Measurements from ENCODE around the gene NPHP4.

DNA sequence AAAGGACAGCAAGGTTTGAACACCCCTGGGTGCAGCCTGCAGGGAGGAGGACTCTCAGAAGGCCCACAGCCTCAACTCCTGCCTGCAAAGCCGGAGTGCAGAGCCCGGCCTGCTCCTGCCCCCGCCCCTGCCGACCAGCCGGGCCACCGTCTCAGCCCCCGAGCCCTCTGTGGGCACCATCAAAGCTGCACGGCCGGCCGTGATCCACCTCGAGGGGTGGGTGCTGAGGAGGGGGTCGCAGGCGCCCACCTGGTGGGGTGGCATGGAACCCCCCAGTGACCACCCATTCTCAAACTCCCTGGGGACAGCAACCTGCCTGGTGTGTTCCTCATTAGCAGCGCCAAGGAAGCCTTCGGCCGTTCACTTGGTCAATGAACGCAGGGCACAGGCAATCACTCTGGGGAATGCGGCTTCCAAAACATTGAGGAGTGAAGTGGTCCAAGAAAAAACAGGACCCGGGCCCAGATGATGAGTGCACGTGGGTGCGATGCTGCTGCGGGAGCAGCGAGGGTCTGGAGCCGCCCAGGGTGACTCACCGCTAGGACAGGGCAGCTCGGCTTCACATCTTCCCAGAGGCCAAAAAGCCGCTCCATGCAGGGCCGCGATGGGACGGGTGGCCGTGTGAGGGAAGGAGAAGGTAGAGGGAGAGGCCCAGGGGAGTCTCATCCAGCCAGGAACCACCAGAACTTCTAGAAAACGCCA lies 157.6 kb downstream of the NPHP4 start:
- TF ChIP-seq, protein P1, sequence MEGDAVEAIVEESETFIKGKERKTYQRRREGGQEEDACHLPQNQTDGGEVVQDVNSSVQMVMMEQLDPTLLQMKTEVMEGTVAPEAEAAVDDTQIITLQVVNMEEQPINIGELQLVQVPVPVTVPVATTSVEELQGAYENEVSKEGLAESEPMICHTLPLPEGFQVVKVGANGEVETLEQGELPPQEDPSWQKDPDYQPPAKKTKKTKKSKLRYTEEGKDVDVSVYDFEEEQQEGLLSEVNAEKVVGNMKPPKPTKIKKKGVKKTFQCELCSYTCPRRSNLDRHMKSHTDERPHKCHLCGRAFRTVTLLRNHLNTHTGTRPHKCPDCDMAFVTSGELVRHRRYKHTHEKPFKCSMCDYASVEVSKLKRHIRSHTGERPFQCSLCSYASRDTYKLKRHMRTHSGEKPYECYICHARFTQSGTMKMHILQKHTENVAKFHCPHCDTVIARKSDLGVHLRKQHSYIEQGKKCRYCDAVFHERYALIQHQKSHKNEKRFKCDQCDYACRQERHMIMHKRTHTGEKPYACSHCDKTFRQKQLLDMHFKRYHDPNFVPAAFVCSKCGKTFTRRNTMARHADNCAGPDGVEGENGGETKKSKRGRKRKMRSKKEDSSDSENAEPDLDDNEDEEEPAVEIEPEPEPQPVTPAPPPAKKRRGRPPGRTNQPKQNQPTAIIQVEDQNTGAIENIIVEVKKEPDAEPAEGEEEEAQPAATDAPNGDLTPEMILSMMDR (IDR thresholded peaks at IDR 0.05), result no peak
- no peak for TF ChIP-seq TEAD4 (CRISPR knock-in tag; IDR thresholded peaks at IDR 0.05)
- TF ChIP-seq CREB1 (CRISPR knock-in tag; IDR thresholded peaks at IDR 0.05), result no peak
